Gastrocnemius medialis (tissue), 4 donors: ENCODE measurements around the gene RPL31. TPM values are rescaled to one million over a fixed set of nuclear protein-coding genes. Genes with fewer than 3 reads are reported as not detected.

ENCODE experiments used
- ATAC-seq, 2 donors: fragments of 150-250 bp; one replicate each; pipeline ENCODE4 v1.9.1; 2016
- DNase-seq, 2 donors: peaks; one replicate each; pipeline ENCODE4 v3.0.0-alpha.2; 2019
- H3K27ac ChIP-seq, 4 donors: fragments of 200-600 bp; sonication (generic); 1 replicate in 1 of 4; 2 replicates in 3 of 4; pipeline ENCODE4 v1.5.1; 2016 to 2018; ENCODE audit warnings: mild to moderate bottlenecking in 2 of 4, moderate library complexity in 1 of 4
- H3K27me3 ChIP-seq, 3 donors: fragments of 200-600 bp; sonication (generic) in 2 of 3; 1 replicate in 1 of 3; 2 replicates in 2 of 3; pipeline versions ENCODE4 v1.5.1 to v1.6.0; 2016 to 2019; ENCODE audit warnings: mild to moderate bottlenecking in 1 of 3, moderate library complexity in 1 of 3
- H3K36me3 ChIP-seq, 2 donors: fragments of 200-600 bp; sonication (generic) in 1 of 2; one replicate each; pipeline ENCODE4 v1.5.1; 2017 to 2018
- H3K4me1 ChIP-seq, 2 donors: fragments of 200-600 bp; sonication (generic) in 1 of 2; one replicate each; pipeline ENCODE4 v1.5.1; 2016 to 2017; ENCODE audit warnings: mild to moderate bottlenecking in 2 of 2
- H3K4me3 ChIP-seq, 4 donors: fragments of 200-600 bp; sonication (generic) in 3 of 4; 1 replicate in 1 of 4; 2 replicates in 3 of 4; pipeline ENCODE4 v1.5.1; 2016 to 2019; ENCODE audit warnings: mild to moderate bottlenecking in 2 of 4
- H3K9me3 ChIP-seq, 3 donors: fragments of 200-600 bp; sonication (generic) in 2 of 3; 1 replicate in 1 of 3; 2 replicates in 2 of 3; pipeline ENCODE4 v1.5.1; 2016 to 2019
- POLR2A ChIP-seq, 2 donors: fragments of 450-650 bp; IDR thresholded peaks; one replicate each; pipeline ENCODE4 v1.6.1; 2017; ENCODE audit warnings: antibody characterized with exemption in 2 of 2, mild to moderate bottlenecking in 2 of 2, moderate library complexity in 2 of 2
- in situ Hi-C, 4 donors: fragments of 200-750 bp; cut with MboI; loops; one replicate each; pipeline versions ENCODE4 v1.15.0 to v1.8.0; 2017; ENCODE audit warnings: low sequenced_read_pairs in 4 of 4
- intact Hi-C: fragments of 100-400 bp; cut with DNase I; formaldehyde crosslinking; loops from one replicate; pipeline ENCODE4 v1.15.1; 2023; ENCODE audit warnings: low total_unique reads
- total RNA-seq, 4 donors: library from RNA; depleted of rRNA; stranded (reverse); fragments of >200 nt; gene quantifications; one replicate each; pipeline versions ENCODE4 v1.1.0 to v1.2.3, GENCODE V29; 2016
- TF ChIP-seq, protein P1 (sequence below), 5 experiments: fragments of 450-650 bp in 3 of 5; fragments of 200-600 bp in 2 of 5; sonication (generic) in 2 of 5; IDR thresholded peaks in 4 of 5; conservative IDR thresholded peaks in 1 of 5; 1 replicate in 4 of 5; 2 replicates in 1 of 5; pipeline ENCODE4 v1.5.1; 2016 to 2019; ENCODE audit warnings: antibody characterized with exemption in 5 of 5, mild to moderate bottlenecking in 3 of 5, moderate library complexity in 3 of 5

The RPL31 gene
- total RNA-seq, 4 donors from 2014 or later = 572 to 825 (median 762) TPM

DNA sequence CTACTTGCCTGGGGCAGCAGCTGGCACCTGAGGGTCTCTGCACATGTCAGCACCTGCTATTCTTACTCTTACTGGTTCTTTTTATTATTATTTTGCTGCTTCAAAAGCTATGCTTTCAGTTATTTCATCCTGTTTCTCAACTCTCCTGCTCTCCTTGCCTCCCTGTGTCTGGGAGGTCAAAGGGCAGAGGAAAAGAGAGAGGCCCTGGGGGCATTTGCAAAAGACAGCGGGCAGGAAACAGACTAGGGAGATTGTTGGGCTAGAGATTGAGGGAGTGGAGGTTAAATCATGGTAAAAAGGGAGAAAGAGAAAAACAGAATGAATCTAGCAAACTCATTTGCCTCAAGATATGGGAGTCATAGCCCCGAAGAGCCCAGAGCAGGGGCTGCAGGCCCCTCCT lies 21.1 kb upstream of the RPL31 start:
- in situ Hi-C loops = loop anchor here in 3 of 4 donors (5.0 to 10.0 kb wide), 5 partner anchors 254 to 374 kb away; no protein-coding TSS in a partner anchor
- H3K36me3 ChIP-seq = peaks cover 0 to 14% of the 10 kb centered on the region in 2 donors

DNA sequence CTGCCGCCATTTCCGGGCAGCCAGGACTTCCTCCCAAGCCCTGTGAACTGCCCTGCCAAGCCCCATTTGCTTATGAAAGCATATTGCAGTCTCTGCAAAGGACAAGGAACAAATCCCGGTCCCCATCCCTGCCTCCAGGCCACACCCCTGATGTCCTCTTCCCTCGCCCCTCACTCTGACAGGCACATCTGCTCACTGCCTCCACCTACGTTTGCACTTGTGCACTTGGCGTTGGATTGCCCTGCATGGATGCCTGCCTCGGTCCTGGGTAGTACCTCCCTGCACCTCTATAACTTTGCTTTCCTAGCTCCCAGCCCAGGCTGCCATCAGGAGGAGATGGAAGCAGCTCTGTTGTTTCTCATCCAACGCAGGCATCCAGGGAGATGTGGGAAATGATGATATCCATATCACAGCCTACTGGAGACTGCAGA lies 19.6 kb upstream of the RPL31 start:
- H3K27ac ChIP-seq = no peak overlapping the region
- in situ Hi-C loops = loop anchor here in 3 of 4 donors (5.0 to 10.0 kb wide), 5 partner anchors 255 to 375 kb away; no protein-coding TSS in a partner anchor
- intact Hi-C loops = loop anchor here (10.0 kb wide), 1 partner anchor 168 kb away; no protein-coding TSS in a partner anchor
- H3K9me3 ChIP-seq = no peaks in the 10 kb centered on the region
- peaks cover 0 to 5% of the 10 kb centered on the region in 2 donors for H3K36me3 ChIP-seq
- H3K4me1 ChIP-seq = no peaks in the 10 kb centered on the region
- ATAC-seq (no peak), DNase-seq (no peak)
- no peaks in the 10 kb centered on the region for H3K27me3 ChIP-seq
- TF ChIP-seq, protein P1, sequence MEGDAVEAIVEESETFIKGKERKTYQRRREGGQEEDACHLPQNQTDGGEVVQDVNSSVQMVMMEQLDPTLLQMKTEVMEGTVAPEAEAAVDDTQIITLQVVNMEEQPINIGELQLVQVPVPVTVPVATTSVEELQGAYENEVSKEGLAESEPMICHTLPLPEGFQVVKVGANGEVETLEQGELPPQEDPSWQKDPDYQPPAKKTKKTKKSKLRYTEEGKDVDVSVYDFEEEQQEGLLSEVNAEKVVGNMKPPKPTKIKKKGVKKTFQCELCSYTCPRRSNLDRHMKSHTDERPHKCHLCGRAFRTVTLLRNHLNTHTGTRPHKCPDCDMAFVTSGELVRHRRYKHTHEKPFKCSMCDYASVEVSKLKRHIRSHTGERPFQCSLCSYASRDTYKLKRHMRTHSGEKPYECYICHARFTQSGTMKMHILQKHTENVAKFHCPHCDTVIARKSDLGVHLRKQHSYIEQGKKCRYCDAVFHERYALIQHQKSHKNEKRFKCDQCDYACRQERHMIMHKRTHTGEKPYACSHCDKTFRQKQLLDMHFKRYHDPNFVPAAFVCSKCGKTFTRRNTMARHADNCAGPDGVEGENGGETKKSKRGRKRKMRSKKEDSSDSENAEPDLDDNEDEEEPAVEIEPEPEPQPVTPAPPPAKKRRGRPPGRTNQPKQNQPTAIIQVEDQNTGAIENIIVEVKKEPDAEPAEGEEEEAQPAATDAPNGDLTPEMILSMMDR (IDR thresholded peaks at IDR 0.05 in 4 of 5, conservative IDR thresholded peaks at IDR 0.05 in 1 of 5) = no peak
- no peak for TF ChIP-seq POLR2A (IDR thresholded peaks at IDR 0.05)
- H3K4me3 ChIP-seq = no peak overlapping the region

More for the DNA sequence above, 21.1 kb upstream of the RPL31 start:
- Histone ChIP-seq H3K27me3 (no peaks in the 10 kb centered on the region), H3K27ac (no peak overlapping the region), H3K9me3 (no peaks in the 10 kb centered on the region), H3K4me3 (no peak overlapping the region), H3K4me1 (no peaks in the 10 kb centered on the region)
- DNase-seq (no peak), ATAC-seq (no peak)
- TF ChIP-seq POLR2A (IDR thresholded peaks at IDR 0.05) = no peak
- TF ChIP-seq, protein P1 (IDR thresholded peaks at IDR 0.05 in 4 of 5, conservative IDR thresholded peaks at IDR 0.05 in 1 of 5) = no peak
- intact Hi-C loops = loop anchor here (10.0 kb wide), 1 partner anchor 166 kb away; no protein-coding TSS in a partner anchor

DNA sequence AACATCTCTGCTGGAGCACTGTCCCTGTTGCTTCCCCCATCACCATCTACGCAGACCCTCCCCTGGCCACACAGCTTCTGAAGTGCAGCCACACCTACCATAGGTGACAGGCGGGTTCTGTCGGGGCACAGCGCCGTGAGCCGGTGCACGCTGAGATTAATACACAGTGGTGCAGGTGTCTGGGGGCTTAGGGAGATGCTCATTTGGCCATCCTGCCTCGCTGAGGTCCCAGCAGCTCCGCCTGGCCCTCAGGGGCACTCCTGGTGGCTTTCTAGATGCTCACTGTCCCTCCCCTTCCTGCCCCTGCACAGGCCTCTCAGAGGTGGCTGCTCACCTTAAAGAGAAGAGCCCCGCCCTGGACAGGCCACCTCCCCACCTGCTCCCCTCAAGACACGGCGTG lies 18.9 kb upstream of the RPL31 start:
- in situ Hi-C loops = loop anchor here in 3 of 4 donors (5.0 to 10.0 kb wide), 5 partner anchors 256 to 376 kb away; no protein-coding TSS in a partner anchor

DNA sequence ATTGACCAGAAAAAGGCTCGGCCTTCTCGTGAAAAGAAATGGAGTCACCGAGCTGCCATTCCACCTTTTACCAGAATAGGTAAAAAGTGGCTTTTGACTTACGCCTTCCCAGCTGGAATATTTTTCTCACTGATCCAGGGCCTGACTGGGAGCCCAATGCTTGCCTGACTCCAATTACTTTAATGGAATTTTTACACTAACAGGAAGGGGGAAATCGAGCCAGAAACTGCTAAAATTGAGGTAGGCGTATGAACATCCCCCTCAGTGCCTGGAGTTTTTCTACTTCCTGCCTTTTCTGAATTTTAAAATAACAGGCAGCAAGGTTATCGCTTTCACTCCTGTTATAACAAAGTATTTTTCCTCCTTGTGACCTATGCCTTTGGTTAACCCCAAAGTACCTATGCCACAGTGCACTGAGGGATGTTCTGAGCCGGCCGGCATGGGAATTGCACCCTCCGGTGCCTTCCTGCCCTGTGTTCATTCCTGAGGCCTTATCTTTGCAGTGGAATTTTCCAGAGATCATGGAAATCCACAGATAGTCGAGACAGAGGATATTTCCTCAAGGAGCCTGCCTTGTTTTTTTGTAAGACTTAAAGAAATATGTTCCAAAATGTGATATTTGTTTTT lies 18.3 kb upstream of the RPL31 start:
- DNase-seq = no peak
- in situ Hi-C loops (loop anchor here in 3 of 4 donors (5.0 to 10.0 kb wide), 5 partner anchors 256 to 376 kb away; no protein-coding TSS in a partner anchor), intact Hi-C loops (loop anchor here (10.0 kb wide), 1 partner anchor 169 kb away; no protein-coding TSS in a partner anchor)
- no peaks in the 10 kb centered on the region for H3K27me3 ChIP-seq
- H3K4me3 ChIP-seq = no peak overlapping the region
- TF ChIP-seq, protein P1 (IDR thresholded peaks at IDR 0.05 in 4 of 5, conservative IDR thresholded peaks at IDR 0.05 in 1 of 5) = no peak
- no peak for TF ChIP-seq POLR2A (IDR thresholded peaks at IDR 0.05)
- H3K36me3 ChIP-seq = no peaks in the 10 kb centered on the region
- H3K4me1 ChIP-seq = no peaks in the 10 kb centered on the region
- no peaks in the 10 kb centered on the region for H3K9me3 ChIP-seq
- H3K27ac ChIP-seq = peak overlapping the region in 1 of 4 donors; percentile 4
- ATAC-seq = no peak

More for the DNA sequence above, 18.9 kb upstream of the RPL31 start:
- H3K4me1 ChIP-seq = no peaks in the 10 kb centered on the region
- no peaks in the 10 kb centered on the region for H3K36me3 ChIP-seq
- DNase-seq (no peak), ATAC-seq (no peak)
- TF ChIP-seq, protein P1 (IDR thresholded peaks at IDR 0.05 in 4 of 5, conservative IDR thresholded peaks at IDR 0.05 in 1 of 5) = no peak
- no peak for TF ChIP-seq POLR2A (IDR thresholded peaks at IDR 0.05)
- H3K27me3 ChIP-seq = no peaks in the 10 kb centered on the region
- no peak overlapping the region for H3K4me3 ChIP-seq
- intact Hi-C loops = loop anchor here (10.0 kb wide), 1 partner anchor 168 kb away; no protein-coding TSS in a partner anchor
- no peaks in the 10 kb centered on the region for H3K9me3 ChIP-seq
- H3K27ac ChIP-seq = no peak overlapping the region
